ENCODE results near the gene CLSTN2. TPM values are rescaled to one million over a fixed set of nuclear protein-coding genes. Genes with fewer than 3 reads are reported as not detected.

CLSTN2 gene
- total and polyA plus RNA-seq, 2 of the 8 experiments (the other 6 are each of a cell fraction or from before 2014, with no cell fraction given): 0.39 to 0.52 TPM

GRCh38 chr3:140576449-140576848 lies 641.5 kb downstream of the CLSTN2 start:
- Histone ChIP-seq H3K14ac (ENCODE audit: insufficient read length) (no peak overlapping the region), H2BK20ac (ENCODE audit: low read length) (no peak overlapping the region), H3K4me3 (ENCODE audit: extremely low read depth in 1 of 4, insufficient read depth in 2 of 4, low read depth in 3 of 4, low read length in 4 of 4) (no peak overlapping the region), H3K4me1 (replicated peaks in 1 of 4; ENCODE audit: control insufficient read depth in 3 of 4, insufficient read depth in 4 of 4, low read length in 3 of 4) (no peaks in the 10 kb centered on the region), H3K23me2 (ENCODE audit: low read depth, low read length) (peaks cover 2% of the 10 kb centered on the region; the same call in 1 of the 2 replicates), H3K36me3 (ENCODE audit: control insufficient read depth in 2 of 4, insufficient read depth in 4 of 4, low read length in 3 of 4) (no peaks in the 10 kb centered on the region; a peak in 2 of 8 replicates), H2BK15ac (ENCODE audit: low read length) (no peak overlapping the region), H3K27me3 (replicated peaks in 1 of 4; ENCODE audit: control insufficient read depth in 3 of 4, extremely low read depth in 1 of 4, insufficient read depth in 3 of 4, low read length in 3 of 4) (no peaks in the 10 kb centered on the region), H3K79me2 (ENCODE audit: control insufficient read depth in 1 of 2, insufficient read depth in 2 of 2, low read length in 2 of 2) (no peaks in the 10 kb centered on the region), H2BK12ac (ENCODE audit: low read depth, low read length) (no peak overlapping the region; the same call in 1 of the 2 replicates), H2AK5ac (ENCODE audit: low read depth, low read length) (no peak overlapping the region), H3K9me3 (ENCODE audit: insufficient read depth in 2 of 2, low read depth in 1 of 2, low read length in 1 of 2) (no peaks in the 10 kb centered on the region), H4K91ac (replicated peaks; ENCODE audit: insufficient read length, low read length) (no peak overlapping the region), H3K18ac (ENCODE audit: extremely low read depth, low read length) (no peak overlapping the region), H3K79me1 (ENCODE audit: low read depth, low read length) (no peaks in the 10 kb centered on the region), H3K4ac (replicated peaks; ENCODE audit: insufficient read length, low read depth, low read length) (no peak overlapping the region), H4K5ac (ENCODE audit: insufficient read length, low read depth, low read length) (no peak overlapping the region), H3K27ac (ENCODE audit: low read depth, low read length) (no peak overlapping the region), H2BK5ac (ENCODE audit: low read depth, low read length) (no peak overlapping the region), H4K20me1 (replicated peaks in 1 of 2; ENCODE audit: control insufficient read depth in 1 of 2, insufficient read depth in 2 of 2, low read length in 2 of 2) (no peaks in the 10 kb centered on the region), H3K56ac (replicated peaks; ENCODE audit: insufficient read length, low read depth, low read length) (no peak overlapping the region), H3K23ac (ENCODE audit: insufficient read length) (no peak overlapping the region), H2AFZ (ENCODE audit: low read length) (no peak overlapping the region), H3K4me2 (ENCODE audit: insufficient read depth in 1 of 2, low read depth in 2 of 2, low read length in 2 of 2) (no peak overlapping the region), H2BK120ac (replicated peaks; ENCODE audit: low read depth, low read length) (no peak overlapping the region), H4K8ac (ENCODE audit: extremely low read depth, insufficient read depth, low read length) (no peak overlapping the region), H3K9ac (replicated peaks in 1 of 4; ENCODE audit: extremely low read depth in 1 of 4, low read depth in 3 of 4, low read length in 3 of 4) (no peak overlapping the region)
- FAIRE-seq (no peak), DNase-seq (ENCODE audit: low read depth in 1 of 2, low spot score in 2 of 2) (no peak)
- 94% methylated on average over 5 of the region's 5 CpGs; no CpG with 5 or more reads in 1 of the 2 experiments for WGBS, 2 experiments (ENCODE audit: extremely low coverage in 1 of 2, insufficient coverage in 1 of 2, insufficient read length in 1 of 2, insufficient replicate concordance in 2 of 2, low coverage in 1 of 2, low lambda C conversion rate in 2 of 2, missing lambda C conversion rate in 1 of 2)
- TF ChIP-seq FOSL1 (IDR thresholded peaks at IDR 0.05; ENCODE audit: insufficient read depth, low read depth, low read length): no peak
- TF ChIP-seq RBBP5 (IDR thresholded peaks at IDR 0.05; ENCODE audit: borderline replicate concordance, low read depth, low read length): no peak
- TF ChIP-seq TEAD4 (IDR thresholded peaks at IDR 0.05; ENCODE audit: low read depth, low read length): no peak
- no peak for TF ChIP-seq CBX8 (IDR thresholded peaks at IDR 0.05; ENCODE audit: borderline replicate concordance, low read depth, low read length)
- TF ChIP-seq SIX5 (IDR thresholded peaks at IDR 0.05; ENCODE audit: low read depth, low read length): no peak
- TF ChIP-seq TAF7 (optimal IDR thresholded peaks at IDR 0.05; ENCODE audit: borderline replicate concordance, low read depth, low read length): no peak
- no peak for TF ChIP-seq SAP30 (IDR thresholded peaks at IDR 0.05; ENCODE audit: insufficient read depth, insufficient replicate concordance, low read length)
- POLR2A ChIA-PET (ENCODE audit: partially characterized antibody): no interaction called here
- CTCF ChIA-PET (ENCODE audit: partially characterized antibody): interaction anchor here (0.6 to 3.0 kb wide), 5 partner anchors 8 to 180 kb away, joined by 3 to 9 read pairs (median 3); no protein-coding TSS in a partner anchor

Measured in H1 (cell line).